ENCODE results near the gene UQCRC1.

Gene UQCRC1

DNA sequence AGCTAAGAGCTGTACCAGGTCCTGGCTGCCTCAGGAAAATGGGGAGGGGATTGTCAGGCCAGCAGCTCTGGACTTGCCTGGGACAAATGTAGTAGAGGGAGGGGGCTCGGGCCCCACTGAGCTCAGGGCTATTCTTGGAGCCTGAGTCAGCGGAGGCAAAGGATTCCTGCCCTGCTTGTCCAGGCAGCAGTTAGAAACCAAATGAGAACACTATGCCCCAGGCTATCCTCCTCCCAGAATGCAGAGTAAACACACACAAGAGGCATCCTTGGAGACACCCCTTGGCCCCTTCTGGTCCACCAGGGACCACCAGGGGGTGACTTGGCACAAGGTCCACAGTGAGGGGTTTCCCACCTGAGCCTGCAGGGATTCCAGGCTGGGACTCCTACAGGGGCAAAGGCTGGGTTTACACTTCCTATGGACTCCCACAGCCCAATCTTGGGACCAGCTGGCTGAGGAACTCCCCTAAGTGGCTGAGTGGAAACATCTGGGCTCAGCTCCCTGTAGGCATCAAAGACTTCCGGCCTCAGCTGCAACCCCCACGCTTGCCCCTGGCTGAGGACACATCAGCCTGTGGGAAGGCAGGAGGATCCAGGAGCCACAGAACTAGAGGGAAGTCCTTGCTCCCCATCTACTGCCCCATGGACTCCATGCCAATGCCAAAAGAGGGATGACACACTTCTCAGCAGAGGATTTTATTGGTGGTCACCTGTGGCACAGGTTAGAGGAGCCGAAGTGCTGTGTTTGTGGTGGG is 10.9 kb downstream of the UQCRC1 start:
- DNase-seq (ENCODE audit: low read depth): no peak

DNA sequence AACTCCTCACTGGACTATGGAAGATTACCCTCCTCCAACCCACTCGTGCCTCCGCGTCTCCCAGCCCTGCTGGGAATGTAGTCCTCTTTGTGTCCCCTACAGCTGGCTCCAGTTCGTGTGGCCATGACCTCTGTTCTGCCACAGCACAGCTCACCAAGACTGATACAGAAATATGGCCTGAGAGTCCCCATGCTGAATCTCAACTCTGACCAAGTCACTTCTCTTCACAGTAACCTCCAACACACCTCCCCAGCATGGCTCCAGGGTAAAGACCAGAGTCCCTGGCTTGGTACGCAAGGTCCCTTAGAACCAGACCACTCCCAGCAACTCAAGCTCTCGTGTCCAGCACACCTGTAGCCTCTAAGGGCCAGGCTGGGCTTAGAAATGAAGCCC is 12.0 kb downstream of the UQCRC1 start:
- no peak for DNase-seq (ENCODE audit: low read depth)

DNA sequence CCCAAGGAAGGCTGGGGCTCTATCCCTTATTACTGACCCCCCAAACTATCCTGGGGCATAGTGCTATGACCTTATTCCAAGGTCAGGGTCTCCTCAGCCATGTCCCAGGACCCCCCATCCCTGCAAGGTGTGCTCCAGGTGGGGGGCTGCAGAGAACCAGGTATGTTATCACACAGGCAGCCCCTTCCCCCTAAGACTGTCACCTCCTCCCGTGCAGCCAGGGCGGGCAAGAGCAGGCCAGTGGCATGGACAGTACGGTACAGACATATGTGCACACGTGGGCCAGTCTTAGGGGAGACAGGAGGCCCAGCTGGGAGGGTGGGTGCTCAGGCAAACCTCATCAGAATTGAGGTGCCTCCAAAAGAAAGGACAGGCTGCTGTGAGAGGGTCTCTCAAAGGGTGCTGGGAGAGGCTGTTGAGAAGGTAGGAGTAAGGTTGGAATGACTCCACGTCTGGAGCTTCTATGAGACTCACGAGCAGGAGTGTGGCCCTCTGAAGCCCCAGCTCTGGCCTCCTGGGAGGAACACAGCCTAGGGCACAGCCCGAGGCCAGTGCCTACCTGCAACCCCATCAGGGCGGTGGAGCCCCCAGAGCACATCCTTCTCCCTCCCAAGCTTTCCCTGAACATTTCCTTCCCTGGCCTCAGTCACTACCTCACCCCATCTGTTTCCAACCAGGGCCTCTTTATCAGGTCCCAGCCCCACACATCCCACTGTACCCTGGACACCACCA is 12.6 kb downstream of the UQCRC1 start:
- DNase-seq (ENCODE audit: low read depth): no peak

DNA sequence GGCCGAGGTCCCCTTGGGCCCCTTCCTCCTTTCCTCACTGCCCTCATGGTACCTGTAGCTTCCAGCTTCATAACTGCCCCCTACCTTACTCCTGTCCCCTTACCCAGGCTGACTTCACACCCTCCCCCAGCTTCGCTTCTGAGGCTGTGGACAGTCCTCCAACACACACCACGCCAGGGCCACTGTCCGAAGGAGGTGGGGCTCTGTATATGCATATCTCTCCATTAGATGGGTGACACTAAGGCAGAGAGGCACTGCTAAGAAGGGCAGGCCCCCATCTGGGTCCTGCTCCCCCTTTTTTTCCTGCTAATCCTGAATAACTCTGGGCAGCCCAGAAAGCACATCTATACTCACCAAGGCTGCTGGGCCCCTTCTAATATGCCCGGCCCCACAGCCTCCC is 13.3 kb downstream of the UQCRC1 start:
- no peak for DNase-seq (ENCODE audit: low read depth)

DNA sequence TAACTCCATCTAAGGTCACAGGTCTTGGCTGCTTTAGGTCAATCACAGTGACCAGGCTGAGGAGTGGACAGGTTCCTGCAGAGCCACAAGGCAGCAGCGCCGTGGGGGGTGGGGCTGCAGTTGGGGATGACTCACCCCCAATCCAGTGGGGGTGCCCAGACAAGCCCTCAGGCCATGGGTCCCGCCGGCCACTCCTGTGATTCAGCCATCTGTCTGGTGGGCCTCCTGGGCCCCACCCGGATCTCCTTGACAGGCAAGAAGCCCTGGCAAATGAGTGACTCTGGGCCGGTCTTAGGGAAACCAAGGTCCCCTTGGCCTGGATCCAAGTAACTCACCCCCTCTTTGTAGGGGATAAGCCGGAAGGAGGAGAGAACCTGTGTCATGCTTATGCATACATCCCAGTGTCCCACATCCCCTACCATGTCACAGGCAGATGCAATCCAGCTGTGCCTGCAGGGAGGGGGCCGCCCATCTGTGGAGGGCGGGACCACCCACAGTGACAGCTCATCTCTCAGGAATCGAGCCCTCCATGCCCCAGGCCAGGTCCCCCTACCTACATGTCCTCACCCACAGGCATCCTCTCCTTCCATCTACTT is 13.8 kb downstream of the UQCRC1 start:
- DNase-seq (ENCODE audit: low read depth): no peak

- no peak for DNase-seq (ENCODE audit: low read depth)
Observed at GRCh38 chr3:48595075-48595525, 14.3 kb downstream of the UQCRC1 start, which contains the start of gene COL7A1. Gene COL7A1 (minus strand): TSS chr3:48595329. CDS start chr3:48595159, 170 bp downstream.

DNA sequence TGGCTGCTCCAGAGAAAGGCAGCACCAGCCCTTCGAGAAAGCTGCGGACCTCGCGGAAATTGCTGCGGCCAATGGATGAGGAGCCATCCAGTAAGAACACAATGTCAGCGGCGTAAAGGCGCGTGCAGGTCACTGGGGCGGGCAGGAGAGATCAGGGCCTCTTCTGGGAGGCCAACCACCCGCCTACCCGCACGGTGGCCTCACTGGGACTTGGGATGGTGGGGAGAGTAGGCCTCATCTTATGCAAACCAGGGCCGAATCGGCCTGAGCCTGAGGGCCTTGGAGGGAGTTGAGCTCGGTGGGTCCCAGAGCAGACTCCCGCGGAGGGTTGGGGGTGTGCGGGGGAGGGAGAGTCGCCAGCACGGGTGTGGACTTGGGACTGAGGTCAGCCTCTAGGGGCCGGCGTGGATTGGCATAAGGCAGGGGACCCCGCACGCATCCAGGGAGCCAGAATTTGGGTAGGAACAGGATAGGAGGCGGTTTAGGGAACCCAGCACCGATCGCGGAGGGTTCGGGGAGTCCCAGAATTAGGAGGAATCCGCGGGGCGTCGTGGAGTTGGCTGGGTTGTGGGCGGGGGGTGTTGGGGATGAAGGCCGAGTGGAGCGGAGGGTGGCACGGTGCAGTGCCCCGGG is 14.9 kb downstream of the UQCRC1 start:
- DNase-seq (ENCODE audit: low read depth): no peak

DNA sequence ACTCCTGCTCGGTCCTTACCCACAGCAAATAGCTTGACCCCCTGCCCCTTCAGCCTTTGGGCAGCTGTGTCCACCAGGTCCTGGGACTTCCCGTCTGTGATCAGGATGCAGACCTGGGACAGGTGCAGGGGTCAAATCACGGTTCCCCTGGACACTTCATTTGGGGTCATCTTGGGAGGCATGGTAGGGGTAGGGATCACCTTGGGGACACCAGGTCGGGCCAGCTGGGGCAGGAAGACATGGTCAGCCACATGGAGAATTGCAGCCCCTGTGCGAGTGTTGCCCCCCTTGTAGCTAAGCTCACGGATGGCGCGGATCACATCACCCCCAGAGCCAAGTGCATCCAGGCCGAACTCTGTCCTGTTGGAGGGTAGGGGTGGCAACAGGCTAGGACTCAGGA is 16.1 kb downstream of the UQCRC1 start:
- DNase-seq (ENCODE audit: low read depth): no peak

DNA sequence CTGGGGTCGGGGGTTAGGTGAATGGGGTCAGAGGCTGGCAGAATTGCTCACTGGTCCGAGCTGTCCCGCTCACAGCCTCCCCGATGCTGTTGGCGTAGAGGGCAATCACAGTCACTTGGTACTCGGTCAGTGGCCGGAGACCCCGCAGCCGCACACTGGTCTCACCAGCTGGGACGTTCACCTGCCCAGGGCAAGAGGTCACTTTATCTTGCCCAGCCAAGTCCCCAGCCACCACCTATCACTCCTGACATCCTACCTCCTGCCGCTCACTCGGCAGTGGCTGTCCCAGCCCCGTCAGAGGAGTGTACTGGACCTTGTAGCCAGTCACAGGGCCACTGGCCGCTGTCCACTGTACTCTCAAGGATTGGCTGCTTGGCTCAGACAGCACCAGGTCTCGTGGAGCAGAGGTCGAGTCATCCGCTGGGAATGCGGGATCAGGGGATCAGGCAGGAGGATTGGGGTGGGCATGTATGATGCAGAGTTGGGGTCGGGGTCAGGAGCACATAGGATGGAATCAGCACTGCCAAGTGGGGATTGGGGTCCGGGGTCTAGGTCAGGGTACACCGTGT is 16.8 kb downstream of the UQCRC1 start:
- no peak for DNase-seq (ENCODE audit: low read depth)

- DNase-seq (ENCODE audit: low read depth): no peak
Observed at GRCh38 chr3:48591886-48592518, 17.4 kb downstream of the UQCRC1 start.

DNA sequence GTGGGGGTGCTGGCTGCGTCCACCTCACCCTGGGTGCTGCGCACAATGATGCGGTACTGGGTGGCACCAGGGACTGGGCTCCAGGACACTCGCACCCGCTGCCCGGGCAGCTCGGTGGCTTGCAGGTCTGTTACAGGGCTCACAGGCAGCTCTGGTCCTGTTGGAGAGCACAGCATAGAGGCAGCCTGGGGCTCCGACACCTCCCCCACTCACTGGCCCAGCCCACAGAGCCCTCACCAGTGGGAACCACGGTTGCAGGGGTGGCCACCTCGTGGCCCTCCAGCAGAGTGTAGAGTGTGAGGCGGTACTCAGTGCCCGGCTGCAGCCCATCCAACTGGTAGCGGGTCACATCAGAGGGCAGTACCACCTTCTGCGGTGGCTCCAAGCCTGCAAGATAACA is 18.0 kb downstream of the UQCRC1 start:
- DNase-seq (ENCODE audit: low read depth): no peak

DNA sequence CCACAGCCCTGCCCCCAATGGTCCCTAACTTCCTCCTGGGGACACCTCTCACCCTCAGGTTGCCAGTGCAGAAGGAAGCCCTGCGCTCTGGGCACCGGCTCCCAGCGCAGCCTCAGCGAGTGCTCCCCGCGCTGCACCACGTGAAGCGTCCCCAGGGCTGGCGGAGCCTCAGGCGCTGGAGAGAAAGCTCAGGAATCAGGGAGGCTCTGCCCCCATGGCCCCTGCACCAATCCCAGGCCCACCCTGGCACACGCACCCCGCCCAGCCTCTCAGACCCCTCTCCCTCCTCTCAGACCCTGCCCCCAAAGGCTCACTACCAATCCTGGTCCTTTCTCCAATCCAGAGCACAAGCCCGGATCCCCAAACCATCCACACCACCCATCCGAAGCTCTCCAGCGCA is 21.2 kb downstream of the UQCRC1 start:
- no peak for DNase-seq (ENCODE audit: low read depth)

- DNase-seq (ENCODE audit: low read depth): no peak
Observed at GRCh38 chr3:48587686-48588085, 21.8 kb downstream of the UQCRC1 start.

DNA sequence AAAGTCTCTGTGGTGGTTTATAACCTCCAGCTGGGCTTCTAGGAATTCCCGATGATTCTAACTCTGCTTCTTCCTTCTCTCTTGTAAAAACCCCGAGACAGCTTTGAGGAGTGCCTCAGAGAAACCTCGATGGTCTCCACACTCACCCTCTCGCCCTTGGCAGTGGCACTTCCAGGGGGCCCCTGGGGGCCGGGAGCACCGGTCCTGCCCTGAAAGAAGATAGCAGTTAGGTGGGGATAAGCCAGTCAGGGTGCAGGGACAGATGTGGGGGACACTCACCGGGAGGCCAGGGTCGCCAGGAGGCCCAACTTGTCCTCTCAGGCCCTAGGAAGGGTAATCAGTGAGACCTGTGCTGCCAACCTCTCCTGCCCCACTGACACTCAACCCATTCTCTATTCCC is 24.0 kb downstream of the UQCRC1 start:
- DNase-seq (ENCODE audit: low read depth): no peak

DNA sequence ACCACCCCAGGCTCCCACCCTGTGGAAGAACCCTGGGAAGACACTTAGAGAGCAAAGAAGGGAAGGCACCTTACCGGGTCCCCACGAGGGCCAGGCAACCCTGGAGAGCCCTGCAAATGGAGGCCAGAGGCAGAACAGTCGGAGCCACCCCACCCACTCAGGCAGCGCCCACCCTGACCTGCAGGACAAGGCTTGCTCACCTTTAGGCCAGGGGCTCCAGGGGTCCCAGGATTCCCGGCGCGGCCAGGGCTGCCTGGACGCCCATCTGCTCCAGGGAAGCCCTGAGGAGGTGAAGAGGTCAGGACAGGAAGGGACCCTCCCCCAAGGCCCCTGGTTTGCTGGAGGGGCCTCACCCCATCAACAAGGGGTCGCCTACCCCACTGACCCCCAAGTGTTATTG is 24.6 kb downstream of the UQCRC1 start:
- no peak for DNase-seq (ENCODE audit: low read depth)

- no peak for DNase-seq (ENCODE audit: low read depth)
Observed at GRCh38 chr3:48581621-48582481, 27.6 kb downstream of the UQCRC1 start.

- DNase-seq (ENCODE audit: low read depth): no peak
Observed at GRCh38 chr3:48576647-48577046, 32.8 kb downstream of the UQCRC1 start.

- DNase-seq (ENCODE audit: low read depth): no peak
Observed at GRCh38 chr3:48575366-48575765, 34.1 kb downstream of the UQCRC1 start.

DNA sequence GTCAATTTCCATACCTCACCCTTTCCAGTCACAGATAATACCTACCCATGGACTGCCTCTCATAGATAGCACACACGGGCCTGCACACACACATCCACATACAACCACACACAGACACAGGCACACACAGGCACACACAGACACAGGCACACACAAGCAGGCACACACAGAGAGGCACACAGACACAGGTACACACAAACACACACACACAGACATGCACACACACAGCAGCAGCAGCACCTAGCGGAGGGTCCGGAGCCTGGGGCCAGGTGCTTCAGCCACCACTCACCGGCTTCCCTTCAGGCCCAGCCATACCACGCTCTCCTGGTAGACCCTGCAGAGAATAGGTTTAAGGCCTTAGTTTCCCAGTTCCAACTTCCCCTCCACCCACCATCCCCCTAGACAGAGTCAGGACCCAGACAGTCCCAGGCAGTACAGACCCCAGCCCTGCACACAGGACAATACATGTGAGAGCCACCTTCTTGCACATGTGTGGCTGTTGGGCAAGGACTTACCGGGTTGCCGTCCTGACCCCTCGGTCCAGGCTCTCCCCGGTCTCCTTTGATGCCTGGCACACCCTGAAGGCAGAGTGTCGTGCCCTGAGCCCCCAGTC is 35.4 kb downstream of the UQCRC1 start:
- no peak for DNase-seq (ENCODE audit: low read depth)

DNA sequence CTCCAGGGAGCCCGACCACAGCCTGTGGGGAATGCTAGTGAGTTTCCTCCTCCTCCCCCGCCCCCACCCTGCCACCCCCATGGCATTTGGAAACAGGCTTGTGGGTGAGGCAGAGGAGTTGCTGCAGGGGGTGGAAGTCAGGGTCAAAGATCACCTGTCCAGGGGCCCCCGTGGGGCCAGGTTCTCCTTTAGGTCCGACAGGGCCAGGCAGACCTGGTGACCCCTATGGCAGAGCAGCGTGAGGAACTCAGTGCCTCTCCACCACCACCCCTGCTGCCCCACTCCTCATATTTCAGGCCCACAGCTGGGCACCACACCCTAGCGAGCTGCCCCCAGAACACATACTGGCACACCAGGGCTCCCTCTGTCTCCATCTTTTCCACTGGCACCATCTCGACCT is 36.9 kb downstream of the UQCRC1 start:
- DNase-seq (ENCODE audit: low read depth): no peak
